K562 (cell line): ENCODE results near the gene LRRIQ4. TPM values are rescaled to one million over a fixed set of nuclear protein-coding genes. Genes with fewer than 3 reads are reported as not detected.

Source experiments
- CAMTA2 ChIP-seq: fragments of 250-450 bp; sonication (Bioruptor Pico); conservative IDR thresholded peaks from 2 replicates; pipeline ENCODE4 v1.5.1; 2022
- CBX8 ChIP-seq: fragments of 200-600 bp; sonication (generic); IDR thresholded peaks from 2 replicates; pipeline ENCODE4 v1.6.1; 2012; ENCODE audit warnings: borderline replicate concordance, mixed run types, low read depth, mild to moderate bottlenecking, moderate library complexity, mixed read lengths, low read length, control low read depth, inconsistent platforms; ENCODE audit not compliant: poor library complexity, severe bottlenecking; ENCODE audit errors: extremely low read depth
- CCAR2 ChIP-seq: fragments of 200-400 bp; formaldehyde crosslinking; IDR thresholded peaks from 2 replicates; pipeline ENCODE4 v1.6.1; 2017; ENCODE audit warnings: mild to moderate bottlenecking, low read depth, low read length
- EP400 ChIP-seq: fragments of 450-650 bp; IDR thresholded peaks from 2 replicates; pipeline ENCODE4 v1.6.1; 2017; ENCODE audit warnings: antibody characterized with exemption, mild to moderate bottlenecking, moderate library complexity
- FOXK2 ChIP-seq, 2 experiments: fragments of 450-650 bp; IDR thresholded peaks in 1 of 2; conservative IDR thresholded peaks in 1 of 2; 2 replicates each; pipeline ENCODE4 v1.6.1; 2016; ENCODE audit warnings: low read depth in 2 of 2, mild to moderate bottlenecking in 1 of 2
- FOXO4 ChIP-seq: fragments of 450-650 bp; formaldehyde crosslinking; IDR thresholded peaks from 2 replicates; pipeline ENCODE4 v1.4.0; 2020; ENCODE audit warnings: mild to moderate bottlenecking, moderate library complexity
- HCFC1 ChIP-seq: IDR thresholded peaks from 2 replicates; pipeline ENCODE4 v1.6.1; 2012; ENCODE audit warnings: low read depth, low read length, improper control_type of control experiment
- IFI16 ChIP-seq: fragments of 250-450 bp; sonication (Bioruptor Pico); IDR thresholded peaks from 2 replicates; pipeline ENCODE4 v2.1.2; 2022; ENCODE audit warnings: mild to moderate bottlenecking, inconsistent platforms
- L3MBTL2 ChIP-seq: fragments of 450-650 bp; IDR thresholded peaks from 2 replicates; pipeline ENCODE4 v1.6.1; 2016; ENCODE audit warnings: mild to moderate bottlenecking, moderate library complexity
- MAZ ChIP-seq, 2 experiments: fragments of 450-650 bp in 1 of 2; sonication (generic) in 1 of 2; formaldehyde crosslinking; IDR thresholded peaks in 1 of 2; conservative IDR thresholded peaks in 1 of 2; 2 replicates each; pipeline versions ENCODE4 v1.4.0 to v1.5.0; 2020; ENCODE audit warnings: mild to moderate bottlenecking in 1 of 2, missing genetic modification reagents in 1 of 2
- NBN ChIP-seq: fragments of 450-650 bp; IDR thresholded peaks from 2 replicates; pipeline ENCODE4 v1.6.1; 2016; ENCODE audit warnings: low read depth, mild to moderate bottlenecking
- PATZ1 ChIP-seq: fragments of 250-450 bp; sonication (Bioruptor Pico); IDR thresholded peaks from 2 replicates; pipeline ENCODE4 v1.5.0; 2020; ENCODE audit warnings: mild to moderate bottlenecking, borderline replicate concordance
- PML ChIP-seq: IDR thresholded peaks from 2 replicates; pipeline ENCODE4 v1.6.1; 2012; ENCODE audit warnings: low read length, inconsistent platforms
- PRMT5 ChIP-seq: sonication (generic); formaldehyde crosslinking; IDR thresholded peaks from 2 replicates; pipeline ENCODE4 v1.5.0; 2020; ENCODE audit warnings: missing genetic modification reagents
- RB1 ChIP-seq: fragments of 450-650 bp; IDR thresholded peaks from 2 replicates; pipeline ENCODE4 v1.6.1; 2017; ENCODE audit warnings: low read depth, mild to moderate bottlenecking
- SPI1 ChIP-seq: IDR thresholded peaks from 2 replicates; pipeline ENCODE4 v1.6.1; 2011; ENCODE audit warnings: low read depth, low read length, control low read depth, borderline replicate concordance
- SRSF7 ChIP-seq: fragments of 200-400 bp; formaldehyde crosslinking; optimal IDR thresholded peaks from 2 replicates; pipeline ENCODE3; 2017; ENCODE audit warnings: mild to moderate bottlenecking, low read depth, low read length
- SUPT5H ChIP-seq: fragments of 450-650 bp; IDR thresholded peaks from 2 replicates; pipeline ENCODE4 v1.6.1; 2016
- ZBTB1 ChIP-seq: sonication (generic); formaldehyde crosslinking; IDR thresholded peaks from 2 replicates; pipeline ENCODE4 v1.8.1; 2023; ENCODE audit warnings: missing genetic modification reagents, low read depth, mild to moderate bottlenecking, borderline replicate concordance
- ZNF134 ChIP-seq: fragments of 250-450 bp; sonication (Bioruptor Pico); conservative IDR thresholded peaks from 2 replicates; pipeline ENCODE4 v1.4.0; 2020
- ZNF79 ChIP-seq: fragments of 250-450 bp; sonication (Bioruptor Pico); IDR thresholded peaks from 2 replicates; pipeline ENCODE4 v1.4.0; 2020; ENCODE audit warnings: low read depth, mild to moderate bottlenecking, moderate library complexity
- polyA plus RNA-seq, 8 experiments: library from polyadenylated mRNA; depleted of rRNA in 4 of 8; stranded (reverse) in 5 of 8; unstranded in 3 of 8; fragments of >200 nt; fragmentation: Nextera tagmentation in 2 of 8; fragmentation: Illumina TruSeq in 1 of 8; extraction: Ambion mirVana in 2 of 8; extraction: Trizol in 1 of 8; gene quantifications; 2 replicates each; pipeline versions ENCODE4 v1.2.1 to v1.2.3, GENCODE V29; 2011 to 2014; ENCODE audit warnings: inconsistent platforms in 1 of 8, missing spikeins in 1 of 8
- total RNA-seq, 7 experiments: library from RNA; depleted of rRNA in 6 of 7; stranded (reverse); fragments of >200 nt in 6 of 7; fragmentation: Illumina TruSeq in 2 of 7; extraction: Trizol in 2 of 7; gene quantifications; 2 replicates each; pipeline versions ENCODE4 v1.2.1 to v1.2.3, GENCODE V29; 2011 to 2021; ENCODE audit warnings: low replicate concordance in 1 of 7
- TF ChIP-seq, protein P1 (sequence below): fragments of 200-800 bp; sonication (Bioruptor generic); IDR thresholded peaks from 2 replicates; pipeline ENCODE4 v1.6.1; 2016; ENCODE audit warnings: missing genetic modification characterization, missing compliant biosample characterization

Gene LRRIQ4
- total and polyA plus RNA-seq, 9 of the 15 experiments (the other 6 are each of a cell fraction or from before 2014, with no cell fraction given), result not detected

DNA sequence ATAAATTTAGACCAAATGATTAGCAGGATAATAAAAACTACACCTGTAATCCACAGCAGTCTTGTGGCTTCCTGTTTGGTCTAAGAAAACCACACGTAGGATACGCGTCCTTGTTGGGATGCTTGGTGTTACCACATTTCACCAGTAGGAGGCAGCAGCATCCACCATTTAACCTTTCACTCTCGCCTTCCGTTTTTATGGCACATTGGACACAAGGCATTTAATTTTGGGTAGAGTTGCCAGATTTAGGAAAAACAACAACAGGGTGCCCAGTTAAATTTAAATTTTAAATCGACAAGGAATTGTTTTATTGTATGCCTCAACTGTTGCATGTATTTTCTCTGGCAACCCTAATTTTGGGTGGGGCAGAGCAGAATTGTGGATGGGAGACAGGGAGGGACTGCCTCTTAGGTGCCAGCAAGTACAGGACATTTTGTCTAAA is 50.8 kb downstream of the LRRIQ4 start (continued):
- no peak for TF ChIP-seq FOXO4 (CRISPR knock-in tag)
- TF ChIP-seq ZBTB1 (CRISPR knock-in tag), result no peak
- TF ChIP-seq ZNF79 (CRISPR knock-in tag), result no peak
- no peak for TF ChIP-seq IFI16 (CRISPR knock-in tag)
- TF ChIP-seq ZNF134, result no peak
- TF ChIP-seq CCAR2, result no peak
- 0 out of 2 replicates have a peak, but pooled peaks have one; percentile 38 for TF ChIP-seq SPI1
- TF ChIP-seq CBX8, result no peak
- no peak for TF ChIP-seq PRMT5 (CRISPR knock-in tag)
- TF ChIP-seq RB1, result 0 out of 2 replicates have a peak, but pooled peaks have one; percentile 27
- no peak for TF ChIP-seq SUPT5H
- TF ChIP-seq EP400, result no peak
- TF ChIP-seq SRSF7, result no peak
- TF ChIP-seq NBN, result 0 out of 2 replicates have a peak, but pooled peaks have one; percentile 22
- no peak for TF ChIP-seq HCFC1
- TF ChIP-seq PATZ1 (CRISPR knock-in tag), result no peak
- TF ChIP-seq, protein P1, sequence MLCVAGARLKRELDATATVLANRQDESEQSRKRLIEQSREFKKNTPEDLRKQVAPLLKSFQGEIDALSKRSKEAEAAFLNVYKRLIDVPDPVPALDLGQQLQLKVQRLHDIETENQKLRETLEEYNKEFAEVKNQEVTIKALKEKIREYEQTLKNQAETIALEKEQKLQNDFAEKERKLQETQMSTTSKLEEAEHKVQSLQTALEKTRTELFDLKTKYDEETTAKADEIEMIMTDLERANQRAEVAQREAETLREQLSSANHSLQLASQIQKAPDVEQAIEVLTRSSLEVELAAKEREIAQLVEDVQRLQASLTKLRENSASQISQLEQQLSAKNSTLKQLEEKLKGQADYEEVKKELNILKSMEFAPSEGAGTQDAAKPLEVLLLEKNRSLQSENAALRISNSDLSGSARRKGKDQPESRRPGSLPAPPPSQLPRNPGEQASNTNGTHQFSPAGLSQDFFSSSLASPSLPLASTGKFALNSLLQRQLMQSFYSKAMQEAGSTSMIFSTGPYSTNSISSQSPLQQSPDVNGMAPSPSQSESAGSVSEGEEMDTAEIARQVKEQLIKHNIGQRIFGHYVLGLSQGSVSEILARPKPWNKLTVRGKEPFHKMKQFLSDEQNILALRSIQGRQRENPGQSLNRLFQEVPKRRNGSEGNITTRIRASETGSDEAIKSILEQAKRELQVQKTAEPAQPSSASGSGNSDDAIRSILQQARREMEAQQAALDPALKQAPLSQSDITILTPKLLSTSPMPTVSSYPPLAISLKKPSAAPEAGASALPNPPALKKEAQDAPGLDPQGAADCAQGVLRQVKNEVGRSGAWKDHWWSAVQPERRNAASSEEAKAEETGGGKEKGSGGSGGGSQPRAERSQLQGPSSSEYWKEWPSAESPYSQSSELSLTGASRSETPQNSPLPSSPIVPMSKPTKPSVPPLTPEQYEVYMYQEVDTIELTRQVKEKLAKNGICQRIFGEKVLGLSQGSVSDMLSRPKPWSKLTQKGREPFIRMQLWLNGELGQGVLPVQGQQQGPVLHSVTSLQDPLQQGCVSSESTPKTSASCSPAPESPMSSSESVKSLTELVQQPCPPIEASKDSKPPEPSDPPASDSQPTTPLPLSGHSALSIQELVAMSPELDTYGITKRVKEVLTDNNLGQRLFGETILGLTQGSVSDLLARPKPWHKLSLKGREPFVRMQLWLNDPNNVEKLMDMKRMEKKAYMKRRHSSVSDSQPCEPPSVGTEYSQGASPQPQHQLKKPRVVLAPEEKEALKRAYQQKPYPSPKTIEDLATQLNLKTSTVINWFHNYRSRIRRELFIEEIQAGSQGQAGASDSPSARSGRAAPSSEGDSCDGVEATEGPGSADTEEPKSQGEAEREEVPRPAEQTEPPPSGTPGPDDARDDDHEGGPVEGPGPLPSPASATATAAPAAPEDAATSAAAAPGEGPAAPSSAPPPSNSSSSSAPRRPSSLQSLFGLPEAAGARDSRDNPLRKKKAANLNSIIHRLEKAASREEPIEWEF (CRISPR knock-in tag), result no peak
- TF ChIP-seq MAZ (CRISPR knock-in tag; conservative IDR thresholded peaks at IDR 0.05 in 1 of 2, IDR thresholded peaks at IDR 0.05 in 1 of 2), result peak in 1 of 2 experiments; percentile 21; a peak in 1 of 4 replicates
- no peak for TF ChIP-seq PML
- TF ChIP-seq L3MBTL2, result no peak
- TF ChIP-seq CAMTA2 (CRISPR knock-in tag), result no peak
- TF ChIP-seq FOXK2 (conservative IDR thresholded peaks at IDR 0.05 in 1 of 2, IDR thresholded peaks at IDR 0.05 in 1 of 2; ENCODE audit: low read depth in 2 of 2), result peak in 1 of 2 experiments; percentile 48; a peak in 2 of 4 replicates
